Nephron progenitor cell (in vitro differentiated cells): ENCODE measurements around the gene IREB2.
"Not testable (repeated sequence)": the region's sequence is repeated elsewhere in the genome, so short reads cannot be mapped to it uniquely, and the experiment has no call there.

Experiments used
- DNase-seq: peaks from one replicate; pipeline ENCODE4 v3.0.0; 2021
- H3K27ac Mint-ChIP-seq: 2 replicates; pipeline ENCODE4 v1.8.0; 2021; ENCODE audit warnings: mild to moderate bottlenecking, moderate library complexity, mixed read lengths
- H3K27me3 Mint-ChIP-seq: 2 replicates; pipeline ENCODE4 v1.8.0; 2021; ENCODE audit warnings: mild to moderate bottlenecking, low read depth, mixed read lengths; ENCODE audit not compliant: poor library complexity
- H3K36me3 Mint-ChIP-seq: 2 replicates; pipeline ENCODE4 v1.8.0; 2021; ENCODE audit warnings: low read depth, mixed read lengths
- H3K4me1 Mint-ChIP-seq: 2 replicates; pipeline ENCODE4 v1.8.0; 2021; ENCODE audit warnings: mixed read lengths
- H3K4me3 Mint-ChIP-seq: 2 replicates; pipeline ENCODE4 v1.8.0; 2021; ENCODE audit warnings: mild to moderate bottlenecking, moderate library complexity, mixed read lengths
- H3K9me3 Mint-ChIP-seq: 2 replicates; pipeline ENCODE4 v1.8.0; 2021; ENCODE audit warnings: mild to moderate bottlenecking, moderate library complexity, mixed read lengths
- TF ChIP-seq, protein P1 (sequence below): fragments of 200-600 bp; sonication (generic); IDR thresholded peaks from 2 replicates; pipeline ENCODE4 v1.5.0; 2021; ENCODE audit warnings: antibody characterized with exemption

Gene IREB2

DNA sequence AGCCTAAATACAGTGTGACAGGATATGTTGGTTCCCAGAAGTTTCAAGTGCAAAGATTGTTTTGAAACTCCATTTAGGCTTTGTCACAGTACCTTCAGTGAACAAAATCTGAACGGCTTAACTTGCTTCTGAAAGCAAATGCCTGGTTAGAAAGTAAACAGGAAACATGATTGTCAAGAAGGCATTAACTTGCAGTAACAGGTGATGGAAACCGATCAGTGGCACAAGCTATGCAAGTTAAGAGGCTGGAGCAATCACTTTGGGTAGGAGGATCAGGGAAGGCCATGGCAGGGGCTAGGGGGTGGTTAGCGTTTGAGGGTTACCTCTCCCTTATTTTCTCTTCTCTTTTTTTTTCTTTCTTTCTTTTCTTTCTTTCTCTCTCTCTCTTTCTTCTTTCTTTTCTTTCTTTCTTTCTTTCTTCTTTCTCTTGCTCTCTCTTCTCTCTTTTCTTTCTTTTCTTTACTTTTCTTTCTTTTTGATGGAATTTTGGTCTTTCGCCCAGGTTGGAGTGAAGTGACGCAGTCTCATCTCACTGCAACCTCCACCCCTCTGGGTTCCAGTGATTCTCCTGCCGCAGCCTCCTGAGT, 71.8 kb downstream of the IREB2 start:
- TF ChIP-seq, protein P1, sequence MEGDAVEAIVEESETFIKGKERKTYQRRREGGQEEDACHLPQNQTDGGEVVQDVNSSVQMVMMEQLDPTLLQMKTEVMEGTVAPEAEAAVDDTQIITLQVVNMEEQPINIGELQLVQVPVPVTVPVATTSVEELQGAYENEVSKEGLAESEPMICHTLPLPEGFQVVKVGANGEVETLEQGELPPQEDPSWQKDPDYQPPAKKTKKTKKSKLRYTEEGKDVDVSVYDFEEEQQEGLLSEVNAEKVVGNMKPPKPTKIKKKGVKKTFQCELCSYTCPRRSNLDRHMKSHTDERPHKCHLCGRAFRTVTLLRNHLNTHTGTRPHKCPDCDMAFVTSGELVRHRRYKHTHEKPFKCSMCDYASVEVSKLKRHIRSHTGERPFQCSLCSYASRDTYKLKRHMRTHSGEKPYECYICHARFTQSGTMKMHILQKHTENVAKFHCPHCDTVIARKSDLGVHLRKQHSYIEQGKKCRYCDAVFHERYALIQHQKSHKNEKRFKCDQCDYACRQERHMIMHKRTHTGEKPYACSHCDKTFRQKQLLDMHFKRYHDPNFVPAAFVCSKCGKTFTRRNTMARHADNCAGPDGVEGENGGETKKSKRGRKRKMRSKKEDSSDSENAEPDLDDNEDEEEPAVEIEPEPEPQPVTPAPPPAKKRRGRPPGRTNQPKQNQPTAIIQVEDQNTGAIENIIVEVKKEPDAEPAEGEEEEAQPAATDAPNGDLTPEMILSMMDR: no peak
- H3K4me1 Mint-ChIP-seq: peaks cover 7% of the 10 kb centered on the region
- peaks cover 49% of the 10 kb centered on the region for H3K27me3 Mint-ChIP-seq
- no peak overlapping the region for H3K27ac Mint-ChIP-seq
- H3K36me3 Mint-ChIP-seq: no peaks in the 10 kb centered on the region
- no peak for DNase-seq
- H3K9me3 Mint-ChIP-seq: peaks cover 7% of the 10 kb centered on the region
- H3K4me3 Mint-ChIP-seq: peak overlapping the region; percentile 21

DNA sequence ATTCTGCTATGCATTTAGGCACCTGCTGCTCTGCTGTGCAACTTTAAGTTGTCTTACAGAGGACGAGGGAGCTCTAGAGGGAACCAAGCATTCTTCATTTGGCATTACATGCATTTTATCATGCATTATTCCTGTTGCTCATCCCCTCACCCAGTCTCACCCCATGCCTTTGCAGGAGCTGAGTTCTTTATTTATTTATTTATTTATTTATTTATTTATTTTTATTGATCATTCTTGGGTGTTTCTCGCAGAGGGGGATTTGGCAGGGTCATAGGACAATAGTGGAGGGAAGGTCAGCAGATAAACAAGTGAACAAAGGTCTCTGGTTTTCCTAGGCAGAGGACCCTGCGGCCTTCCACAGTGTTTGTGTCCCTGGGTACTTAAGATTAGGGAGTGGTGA, 82.0 kb downstream of the IREB2 start:
- Mint-ChIP-seq H3K27me3 (peaks cover 15% of the 10 kb centered on the region), H3K9me3 (peaks cover 24% of the 10 kb centered on the region)
- not testable (repeated sequence) for H3K36me3 Mint-ChIP-seq, DNase-seq, H3K27ac Mint-ChIP-seq, H3K4me1 Mint-ChIP-seq, H3K4me3 Mint-ChIP-seq

DNA sequence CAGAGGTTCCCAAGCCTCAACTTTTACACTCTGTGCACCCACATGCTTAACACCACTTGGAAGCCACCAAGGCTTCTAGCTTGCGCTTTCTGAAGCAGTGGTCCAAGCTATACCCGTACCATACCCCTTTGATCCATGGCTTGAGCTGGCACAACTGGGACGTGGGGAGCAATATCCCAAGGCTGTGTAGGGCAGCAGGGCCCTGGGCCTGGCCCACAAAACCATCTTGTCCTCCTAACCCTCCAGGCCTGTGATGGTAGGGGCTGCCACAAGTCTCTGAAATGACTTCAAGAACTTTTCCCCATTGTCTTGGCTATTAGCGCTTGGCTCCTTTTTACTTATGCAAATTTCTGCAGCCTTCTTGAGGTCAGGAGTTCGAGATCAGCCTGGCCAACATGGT, 86.2 kb downstream of the IREB2 start:
- Mint-ChIP-seq H3K27ac (no peak overlapping the region), H3K4me1 (no peaks in the 10 kb centered on the region), H3K36me3 (no peaks in the 10 kb centered on the region), H3K9me3 (peaks cover 28% of the 10 kb centered on the region), H3K27me3 (peaks cover 11% of the 10 kb centered on the region), H3K4me3 (no peak overlapping the region)
- no peak for DNase-seq
- TF ChIP-seq, protein P1: no peak

DNA sequence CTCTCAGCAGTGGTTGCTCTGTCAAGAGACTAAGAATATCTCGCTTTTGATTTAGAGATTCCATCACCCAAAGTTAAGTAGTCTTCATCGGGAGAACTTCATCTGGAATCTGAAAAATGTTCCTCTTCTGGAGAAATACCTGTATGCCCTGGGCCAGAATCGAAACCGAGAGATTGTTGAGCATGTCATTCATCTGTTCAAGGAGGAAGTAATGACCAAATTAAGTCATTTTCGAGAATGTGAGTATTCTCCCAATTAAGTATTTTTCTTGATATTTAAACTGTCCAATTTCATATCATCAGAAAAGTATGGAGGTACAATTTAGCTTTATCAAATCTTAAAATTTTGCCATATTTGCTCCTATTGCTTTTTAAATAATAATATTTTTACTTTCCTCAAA, 89.3 kb downstream of the IREB2 start:
- TF ChIP-seq, protein P1: no peak
- H3K4me3 Mint-ChIP-seq: no peak overlapping the region
- DNase-seq: no peak
- no peaks in the 10 kb centered on the region for H3K36me3 Mint-ChIP-seq
- peaks cover 28% of the 10 kb centered on the region for H3K9me3 Mint-ChIP-seq
- no peak overlapping the region for H3K27ac Mint-ChIP-seq
- H3K4me1 Mint-ChIP-seq: no peaks in the 10 kb centered on the region
- H3K27me3 Mint-ChIP-seq: peaks cover 8% of the 10 kb centered on the region

DNA sequence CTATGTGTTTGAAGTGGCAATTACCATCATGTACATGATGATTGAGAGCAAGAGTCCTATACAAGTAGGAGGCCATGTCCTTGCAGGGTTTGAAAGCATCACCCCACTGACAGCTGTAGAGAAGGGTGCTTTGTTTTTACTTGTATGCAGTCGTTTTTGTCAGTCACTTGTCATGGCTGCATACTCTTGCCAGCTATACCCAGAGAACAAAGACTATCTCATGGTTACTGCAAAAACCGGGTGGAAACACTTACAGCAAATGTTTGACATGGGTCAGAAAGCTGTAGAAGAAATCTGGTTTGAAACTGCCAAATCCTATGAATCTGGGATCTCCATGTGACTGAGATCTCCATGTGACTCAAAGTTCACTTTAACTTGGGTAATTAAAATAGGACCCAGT, 95.3 kb downstream of the IREB2 start:
- Mint-ChIP-seq H3K27me3 (peaks cover 9% of the 10 kb centered on the region), H3K9me3 (no peaks in the 10 kb centered on the region), H3K36me3 (no peaks in the 10 kb centered on the region), H3K4me1 (no peaks in the 10 kb centered on the region), H3K4me3 (no peak overlapping the region), H3K27ac (no peak overlapping the region)
- TF ChIP-seq, protein P1: no peak
- no peak for DNase-seq

DNA sequence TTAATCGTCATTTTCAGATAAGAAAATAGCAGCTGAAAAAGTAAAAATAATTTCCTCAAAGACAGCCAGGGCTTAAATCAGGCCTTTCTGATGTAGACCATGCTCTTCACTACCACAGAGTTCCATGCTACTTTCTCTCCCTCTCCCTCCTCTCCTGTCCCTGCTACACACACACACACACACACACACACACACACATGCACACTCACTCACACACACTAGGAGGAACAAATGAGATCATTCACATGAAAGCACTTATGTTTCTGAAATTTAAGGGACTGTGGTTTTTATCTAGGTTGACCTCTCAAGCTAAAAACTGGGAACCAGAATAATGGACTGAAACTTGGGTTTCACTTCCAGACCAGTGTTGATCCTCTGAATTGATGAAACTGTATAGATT, 98.1 kb downstream of the IREB2 start:
- Mint-ChIP-seq H3K27me3 (peaks cover 9% of the 10 kb centered on the region), H3K4me3 (no peak overlapping the region), H3K36me3 (no peaks in the 10 kb centered on the region), H3K27ac (no peak overlapping the region), H3K9me3 (no peaks in the 10 kb centered on the region), H3K4me1 (peaks cover 9% of the 10 kb centered on the region)
- TF ChIP-seq, protein P1: no peak
- DNase-seq: no peak
